Measurements from ENCODE around the gene CRY1. TPM values are rescaled to one million over a fixed set of nuclear protein-coding genes. Genes with fewer than 3 reads are reported as not detected.

Gene CRY1
- total and polyA plus RNA-seq, 9 of the 15 experiments (the other 6 are each of a cell fraction or from before 2014, with no cell fraction given): 8.7 to 33.3 (median 25.2) TPM

DNA sequence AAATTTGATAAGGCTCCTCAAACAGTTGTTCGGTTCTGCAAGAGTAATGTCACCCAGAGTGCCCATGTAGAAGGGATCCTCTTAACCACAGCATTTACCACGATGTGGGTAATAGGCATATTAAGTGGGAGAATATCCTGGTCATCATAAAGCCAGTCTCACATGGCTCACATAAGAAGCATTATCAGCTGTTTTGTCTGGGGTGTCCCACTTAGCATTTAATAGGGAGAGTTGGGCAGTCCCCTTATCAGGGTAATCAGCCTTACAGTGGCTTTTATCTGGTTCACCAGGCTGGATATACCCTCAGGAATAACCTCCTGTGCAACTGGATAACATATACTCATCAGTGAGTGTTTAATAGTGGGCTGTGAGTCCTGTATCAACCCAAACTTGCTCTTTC is 150.6 kb downstream of the CRY1 start (continued):
- no peak for TF ChIP-seq PHF21A (IDR thresholded peaks at IDR 0.05; ENCODE audit: borderline replicate concordance, low read depth)
- no peak for TF ChIP-seq SIX5 (IDR thresholded peaks at IDR 0.05; ENCODE audit: borderline replicate concordance in 1 of 2, insufficient read depth in 1 of 2, low read depth in 1 of 2, low read length in 2 of 2)
- no peak for TF ChIP-seq ZNF324 (CRISPR knock-in tag; IDR thresholded peaks at IDR 0.05)
- no peak for TF ChIP-seq TCF7 (IDR thresholded peaks at IDR 0.05; ENCODE audit: borderline replicate concordance)
- no peak for TF ChIP-seq NCOA6 (IDR thresholded peaks at IDR 0.05)
- no peak for TF ChIP-seq ZNF644 (tag; IDR thresholded peaks at IDR 0.05; ENCODE audit: low read depth)
- no peak for TF ChIP-seq KAT7 (CRISPR knock-in tag; IDR thresholded peaks at IDR 0.05; ENCODE audit: borderline replicate concordance)
- TF ChIP-seq MLX (CRISPR knock-in tag; conservative IDR thresholded peaks at IDR 0.05): no peak
- TF ChIP-seq, protein P1, sequence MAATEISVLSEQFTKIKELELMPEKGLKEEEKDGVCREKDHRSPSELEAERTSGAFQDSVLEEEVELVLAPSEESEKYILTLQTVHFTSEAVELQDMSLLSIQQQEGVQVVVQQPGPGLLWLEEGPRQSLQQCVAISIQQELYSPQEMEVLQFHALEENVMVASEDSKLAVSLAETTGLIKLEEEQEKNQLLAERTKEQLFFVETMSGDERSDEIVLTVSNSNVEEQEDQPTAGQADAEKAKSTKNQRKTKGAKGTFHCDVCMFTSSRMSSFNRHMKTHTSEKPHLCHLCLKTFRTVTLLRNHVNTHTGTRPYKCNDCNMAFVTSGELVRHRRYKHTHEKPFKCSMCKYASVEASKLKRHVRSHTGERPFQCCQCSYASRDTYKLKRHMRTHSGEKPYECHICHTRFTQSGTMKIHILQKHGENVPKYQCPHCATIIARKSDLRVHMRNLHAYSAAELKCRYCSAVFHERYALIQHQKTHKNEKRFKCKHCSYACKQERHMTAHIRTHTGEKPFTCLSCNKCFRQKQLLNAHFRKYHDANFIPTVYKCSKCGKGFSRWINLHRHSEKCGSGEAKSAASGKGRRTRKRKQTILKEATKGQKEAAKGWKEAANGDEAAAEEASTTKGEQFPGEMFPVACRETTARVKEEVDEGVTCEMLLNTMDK (IDR thresholded peaks at IDR 0.05; ENCODE audit: borderline replicate concordance, insufficient read depth, low read depth, low read length, poor library complexity, severe bottlenecking): no peak
- TF ChIP-seq, protein P2, sequence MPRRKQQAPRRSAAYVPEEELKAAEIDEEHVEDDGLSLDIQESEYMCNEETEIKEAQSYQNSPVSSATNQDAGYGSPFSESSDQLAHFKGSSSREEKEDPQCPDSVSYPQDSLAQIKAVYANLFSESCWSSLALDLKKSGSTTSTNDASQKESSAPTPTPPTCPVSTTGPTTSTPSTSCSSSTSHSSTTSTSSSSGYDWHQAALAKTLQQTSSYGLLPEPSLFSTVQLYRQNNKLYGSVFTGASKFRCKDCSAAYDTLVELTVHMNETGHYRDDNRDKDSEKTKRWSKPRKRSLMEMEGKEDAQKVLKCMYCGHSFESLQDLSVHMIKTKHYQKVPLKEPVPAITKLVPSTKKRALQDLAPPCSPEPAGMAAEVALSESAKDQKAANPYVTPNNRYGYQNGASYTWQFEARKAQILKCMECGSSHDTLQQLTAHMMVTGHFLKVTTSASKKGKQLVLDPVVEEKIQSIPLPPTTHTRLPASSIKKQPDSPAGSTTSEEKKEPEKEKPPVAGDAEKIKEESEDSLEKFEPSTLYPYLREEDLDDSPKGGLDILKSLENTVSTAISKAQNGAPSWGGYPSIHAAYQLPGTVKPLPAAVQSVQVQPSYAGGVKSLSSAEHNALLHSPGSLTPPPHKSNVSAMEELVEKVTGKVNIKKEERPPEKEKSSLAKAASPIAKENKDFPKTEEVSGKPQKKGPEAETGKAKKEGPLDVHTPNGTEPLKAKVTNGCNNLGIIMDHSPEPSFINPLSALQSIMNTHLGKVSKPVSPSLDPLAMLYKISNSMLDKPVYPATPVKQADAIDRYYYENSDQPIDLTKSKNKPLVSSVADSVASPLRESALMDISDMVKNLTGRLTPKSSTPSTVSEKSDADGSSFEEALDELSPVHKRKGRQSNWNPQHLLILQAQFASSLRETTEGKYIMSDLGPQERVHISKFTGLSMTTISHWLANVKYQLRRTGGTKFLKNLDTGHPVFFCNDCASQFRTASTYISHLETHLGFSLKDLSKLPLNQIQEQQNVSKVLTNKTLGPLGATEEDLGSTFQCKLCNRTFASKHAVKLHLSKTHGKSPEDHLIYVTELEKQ (CRISPR knock-in tag; IDR thresholded peaks at IDR 0.05): no peak
- TF ChIP-seq, protein P3, sequence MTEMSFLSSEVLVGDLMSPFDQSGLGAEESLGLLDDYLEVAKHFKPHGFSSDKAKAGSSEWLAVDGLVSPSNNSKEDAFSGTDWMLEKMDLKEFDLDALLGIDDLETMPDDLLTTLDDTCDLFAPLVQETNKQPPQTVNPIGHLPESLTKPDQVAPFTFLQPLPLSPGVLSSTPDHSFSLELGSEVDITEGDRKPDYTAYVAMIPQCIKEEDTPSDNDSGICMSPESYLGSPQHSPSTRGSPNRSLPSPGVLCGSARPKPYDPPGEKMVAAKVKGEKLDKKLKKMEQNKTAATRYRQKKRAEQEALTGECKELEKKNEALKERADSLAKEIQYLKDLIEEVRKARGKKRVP (CRISPR knock-in tag; IDR thresholded peaks at IDR 0.05): 0 out of 2 replicates have a peak, but pooled peaks have one; percentile 27
- no peak for TF ChIP-seq AFF4 (CRISPR knock-in tag; IDR thresholded peaks at IDR 0.05)
- TF ChIP-seq POLR2G (IDR thresholded peaks at IDR 0.05; ENCODE audit: low read depth, low read length): no peak
- TF ChIP-seq ZNF282 (CRISPR knock-in tag; IDR thresholded peaks at IDR 0.05): no peak

Measured in K562 (cell line).